Skeletal muscle tissue (tissue), 4 donors: ENCODE measurements around the gene RDH8. TPM values are rescaled to one million over a fixed set of nuclear protein-coding genes. Genes with fewer than 3 reads are reported as not detected.

Source experiments
- H3K27ac ChIP-seq: one replicate; pipeline ENCODE4 v1.7.0; 2013; ENCODE audit warnings: mild to moderate bottlenecking, low read depth, low read length, inconsistent platforms
- H3K27me3 ChIP-seq, 3 donors: one replicate each; pipeline ENCODE4 v1.7.0; 2013; ENCODE audit warnings: low read length in 3 of 3; ENCODE audit not compliant: control insufficient read depth in 3 of 3, insufficient read depth in 3 of 3
- H3K36me3 ChIP-seq, 3 donors: one replicate each; pipeline ENCODE4 v1.7.0; 2013; ENCODE audit warnings: low read length in 3 of 3; ENCODE audit not compliant: control insufficient read depth in 3 of 3, insufficient read depth in 3 of 3
- H3K4me1 ChIP-seq, 3 donors: one replicate each; pipeline ENCODE4 v1.7.0; 2013; ENCODE audit warnings: low read length in 3 of 3, mild to moderate bottlenecking in 3 of 3; ENCODE audit not compliant: control insufficient read depth in 3 of 3, insufficient read depth in 3 of 3
- H3K4me3 ChIP-seq, 3 donors: one replicate each; pipeline ENCODE4 v1.7.0; 2013; ENCODE audit warnings: low read length in 3 of 3
- H3K9ac ChIP-seq, 3 donors: one replicate each; pipeline ENCODE4 v1.7.0; 2013; ENCODE audit warnings: low read length in 3 of 3, mild to moderate bottlenecking in 3 of 3, moderate library complexity in 2 of 3, low read depth in 1 of 3
- H3K9me3 ChIP-seq, 3 donors: one replicate each; pipeline ENCODE4 v1.7.0; 2013; ENCODE audit warnings: low read length in 3 of 3; ENCODE audit not compliant: control insufficient read depth in 3 of 3
- total RNA-seq: library from RNA; depleted of rRNA; stranded (reverse); fragments of >200 nt; gene quantifications from one replicate; pipeline ENCODE4 v1.2.3, GENCODE V29; 2014
- donor health status: Osteomylitis.

The RDH8 gene
- total RNA-seq, 1 donor from 2014 or later: not detected

- Histone ChIP-seq H3K27ac (no peak overlapping the region), H3K27me3 (peaks cover 0 to 10% (median 4%) of the 10 kb centered on the region in 3 donors)
Observed at GRCh38 chr19:10026744-10027143, 13.5 kb downstream of the RDH8 start.

GRCh38 chr19:10027158-10027997, 14.1 kb downstream of the RDH8 start:
- no peak overlapping the region for H3K27ac ChIP-seq
- H3K9ac ChIP-seq: no peak overlapping the region
- no peaks in the 10 kb centered on the region for H3K9me3 ChIP-seq
- H3K36me3 ChIP-seq: no peaks in the 10 kb centered on the region
- H3K4me3 ChIP-seq: no peak overlapping the region
- H3K4me1 ChIP-seq: peaks cover 4 to 5% (median 4%) of the 10 kb centered on the region in 3 donors
- peaks cover 4 to 15% (median 8%) of the 10 kb centered on the region in 3 donors for H3K27me3 ChIP-seq

More at GRCh38 chr19:10026744-10027143, 13.5 kb downstream of the RDH8 start:
- Histone ChIP-seq H3K9ac (no peak overlapping the region), H3K4me1 (peaks cover 4 to 5% (median 4%) of the 10 kb centered on the region in 3 donors), H3K9me3 (no peaks in the 10 kb centered on the region), H3K4me3 (no peak overlapping the region), H3K36me3 (no peaks in the 10 kb centered on the region)

- no peaks in the 10 kb centered on the region for H3K36me3 ChIP-seq
- no peak overlapping the region for H3K9ac ChIP-seq
- H3K9me3 ChIP-seq: peaks cover 0 to 3% (median 0%) of the 10 kb centered on the region in 3 donors
- H3K27me3 ChIP-seq: peaks cover 12 to 18% (median 17%) of the 10 kb centered on the region in 3 donors
- no peak overlapping the region for H3K4me3 ChIP-seq
- no peaks in the 10 kb centered on the region for H3K4me1 ChIP-seq
- no peak overlapping the region for H3K27ac ChIP-seq
Observed at GRCh38 chr19:10033614-10034013, 20.3 kb downstream of the RDH8 start.

GRCh38 chr19:10036601-10037071, 23.4 kb downstream of the RDH8 start:
- no peak overlapping the region for H3K4me3 ChIP-seq
- peaks cover 12 to 18% (median 17%) of the 10 kb centered on the region in 3 donors for H3K27me3 ChIP-seq
- peaks cover 3 to 11% (median 3%) of the 10 kb centered on the region in 3 donors for H3K9me3 ChIP-seq
- no peaks in the 10 kb centered on the region for H3K4me1 ChIP-seq
- no peaks in the 10 kb centered on the region for H3K36me3 ChIP-seq
- no peak overlapping the region for H3K9ac ChIP-seq
- H3K27ac ChIP-seq: no peak overlapping the region

GRCh38 chr19:10037367-10037766, 24.1 kb downstream of the RDH8 start:
- peaks cover 8 to 15% (median 11%) of the 10 kb centered on the region in 3 donors for H3K27me3 ChIP-seq
- H3K27ac ChIP-seq: no peak overlapping the region

GRCh38 chr19:10037809-10038208, 24.5 kb downstream of the RDH8 start:
- Histone ChIP-seq H3K4me1 (no peaks in the 10 kb centered on the region), H3K27me3 (peaks cover 4 to 14% (median 10%) of the 10 kb centered on the region in 3 donors), H3K4me3 (no peak overlapping the region), H3K9ac (no peak overlapping the region), H3K36me3 (no peaks in the 10 kb centered on the region), H3K27ac (no peak overlapping the region), H3K9me3 (peaks cover 8 to 21% (median 11%) of the 10 kb centered on the region in 3 donors)

More at GRCh38 chr19:10037367-10037766, 24.1 kb downstream of the RDH8 start:
- Histone ChIP-seq H3K4me1 (no peaks in the 10 kb centered on the region), H3K36me3 (no peaks in the 10 kb centered on the region), H3K9me3 (peaks cover 4 to 17% (median 7%) of the 10 kb centered on the region in 3 donors), H3K4me3 (no peak overlapping the region), H3K9ac (no peak overlapping the region)

GRCh38 chr19:10043286-10043927, 30.1 kb downstream of the RDH8 start:
- Histone ChIP-seq H3K9ac (no peak overlapping the region), H3K9me3 (peaks cover 23 to 43% (median 31%) of the 10 kb centered on the region in 3 donors), H3K36me3 (no peaks in the 10 kb centered on the region), H3K4me3 (no peak overlapping the region), H3K27me3 (peaks cover 0 to 14% (median 10%) of the 10 kb centered on the region in 3 donors), H3K27ac (no peak overlapping the region), H3K4me1 (no peaks in the 10 kb centered on the region)

- no peaks in the 10 kb centered on the region for H3K36me3 ChIP-seq
- no peak overlapping the region for H3K9ac ChIP-seq
- H3K27me3 ChIP-seq: peaks cover 0 to 14% (median 5%) of the 10 kb centered on the region in 3 donors
- H3K4me3 ChIP-seq: peak overlapping the region in 1 of 3 donors; percentile 25
- peaks cover 23 to 43% (median 31%) of the 10 kb centered on the region in 3 donors for H3K9me3 ChIP-seq
- H3K4me1 ChIP-seq: no peaks in the 10 kb centered on the region
- no peak overlapping the region for H3K27ac ChIP-seq
Observed at GRCh38 chr19:10044390-10044789, 31.1 kb downstream of the RDH8 start.

- Histone ChIP-seq H3K9me3 (peaks cover 23 to 42% (median 31%) of the 10 kb centered on the region in 3 donors), H3K27ac (no peak overlapping the region), H3K4me3 (no peak overlapping the region), H3K36me3 (no peaks in the 10 kb centered on the region), H3K4me1 (no peaks in the 10 kb centered on the region), H3K9ac (no peak overlapping the region), H3K27me3 (peaks cover 0 to 14% (median 2%) of the 10 kb centered on the region in 3 donors)
Observed at GRCh38 chr19:10045371-10045770, 32.1 kb downstream of the RDH8 start.
